Non-pigmented ciliary epithelial cell (primary cell): Measurements from ENCODE around the gene WBP2.

Experiments used
- DNase-seq: peaks from one replicate; pipeline ENCODE4 v3.0.0-alpha.2; 2010; ENCODE audit warnings: low read depth

The WBP2 gene

DNA sequence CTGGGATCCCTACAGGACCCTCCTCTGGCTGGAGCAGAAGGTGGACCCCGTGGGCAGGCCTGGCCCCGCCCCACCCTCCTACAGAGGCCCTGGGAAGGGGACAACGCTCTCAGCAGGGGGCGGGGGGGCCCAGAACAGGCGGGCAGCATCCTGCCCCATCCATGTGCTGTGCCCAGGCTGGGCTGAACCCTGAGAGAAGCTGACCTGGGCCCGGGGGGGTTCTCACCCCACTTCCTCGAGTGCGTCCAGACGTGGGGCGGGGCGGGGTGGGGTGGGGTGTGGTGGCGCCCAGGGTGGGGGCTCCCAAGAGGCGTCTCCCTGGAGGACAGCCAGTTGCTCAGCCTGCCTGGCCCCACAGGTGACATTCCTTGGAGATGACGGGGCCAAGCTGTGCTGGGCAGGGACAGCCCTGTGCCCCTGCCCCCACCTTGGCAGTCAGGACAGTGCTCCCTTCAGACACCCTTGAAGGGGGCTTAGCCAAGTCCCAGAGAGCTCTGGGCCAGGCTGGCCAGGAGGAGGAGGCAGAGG is 10.5 kb downstream of the WBP2 start:
- DNase-seq: no peak

DNA sequence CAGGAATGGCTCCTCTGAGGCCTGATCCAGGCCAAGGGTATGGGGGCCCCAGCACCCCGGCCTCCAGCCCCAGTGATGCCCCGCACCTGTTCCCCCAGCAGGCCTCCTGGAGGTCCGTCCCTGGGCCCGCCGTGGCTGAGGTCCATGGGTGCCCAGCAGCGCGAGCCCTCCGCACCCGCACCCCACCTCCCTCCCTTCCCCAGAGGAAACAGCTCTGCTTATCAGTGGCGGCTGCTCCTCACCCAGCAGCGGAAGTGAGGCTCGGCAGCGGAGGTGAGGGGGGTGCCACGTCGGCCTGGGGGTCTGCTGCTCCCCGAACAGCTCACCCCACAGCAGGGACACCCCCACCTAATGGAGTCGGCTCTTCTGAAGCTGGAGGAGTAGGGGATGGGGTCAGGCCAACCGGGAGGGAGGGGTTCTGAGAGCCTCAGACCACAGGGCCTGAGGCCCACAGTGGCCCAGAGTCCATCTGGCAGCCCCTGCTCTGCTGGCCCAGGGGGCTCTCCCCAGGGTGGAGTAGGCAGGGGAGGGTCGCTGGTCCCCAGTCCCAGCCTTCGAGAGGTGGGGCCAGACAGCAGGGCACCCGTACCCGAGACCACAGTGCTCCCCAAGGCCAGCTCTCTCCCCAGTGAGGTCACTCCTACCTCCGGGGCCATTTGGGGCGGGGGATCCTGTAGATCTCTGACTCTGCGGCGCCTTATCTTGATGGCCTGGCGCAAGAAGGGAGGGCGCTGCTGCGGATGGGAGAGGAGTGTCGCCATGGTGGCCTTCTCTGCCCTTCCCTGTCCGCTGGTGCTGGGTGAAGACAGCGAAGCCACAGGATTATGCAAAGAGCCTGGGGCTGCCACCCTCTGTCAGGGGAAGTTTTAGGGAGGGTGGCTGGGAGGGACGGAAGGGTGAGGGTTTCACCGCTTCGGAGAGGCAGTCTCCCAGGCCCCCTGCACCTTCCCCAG is 11.3 kb downstream of the WBP2 start, which contains the start of gene UNC13D:
TSS of gene UNC13D (minus strand) at position 828 of the 953 bp plus-strand sequence. CDS start at position 761, 67 bp downstream.
- DNase-seq: no peak

DNA sequence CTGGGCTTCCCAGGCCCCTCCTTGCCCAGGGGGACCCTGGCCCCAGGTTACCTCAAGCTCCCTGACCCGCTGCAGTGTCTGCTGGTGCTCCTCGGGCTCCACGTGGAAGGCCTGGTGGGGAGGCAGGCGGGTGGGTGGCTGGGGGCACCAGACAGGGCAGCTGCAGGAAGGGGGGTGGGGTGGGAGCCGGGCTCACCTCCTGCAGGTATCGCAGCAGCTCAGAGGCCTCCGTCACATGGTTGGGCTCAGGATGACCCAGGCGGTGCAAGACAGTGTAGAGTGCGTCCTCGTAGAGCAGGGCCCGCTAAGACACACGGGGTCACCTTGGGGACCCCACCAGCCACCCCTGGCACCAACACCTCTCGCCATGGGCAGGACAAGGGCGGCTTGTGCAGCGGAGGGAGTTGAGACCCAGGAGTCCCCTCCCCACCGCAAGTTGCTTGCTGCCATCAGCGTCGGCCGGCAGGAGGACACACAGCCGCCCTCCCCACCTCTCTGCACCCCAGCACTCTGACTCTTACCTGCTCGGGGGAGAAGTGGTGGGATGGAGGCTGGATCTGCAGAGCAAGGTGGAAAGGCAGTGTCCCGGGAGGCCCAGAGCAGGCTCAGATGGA is 12.1 kb downstream of the WBP2 start:
- DNase-seq: no peak

DNA sequence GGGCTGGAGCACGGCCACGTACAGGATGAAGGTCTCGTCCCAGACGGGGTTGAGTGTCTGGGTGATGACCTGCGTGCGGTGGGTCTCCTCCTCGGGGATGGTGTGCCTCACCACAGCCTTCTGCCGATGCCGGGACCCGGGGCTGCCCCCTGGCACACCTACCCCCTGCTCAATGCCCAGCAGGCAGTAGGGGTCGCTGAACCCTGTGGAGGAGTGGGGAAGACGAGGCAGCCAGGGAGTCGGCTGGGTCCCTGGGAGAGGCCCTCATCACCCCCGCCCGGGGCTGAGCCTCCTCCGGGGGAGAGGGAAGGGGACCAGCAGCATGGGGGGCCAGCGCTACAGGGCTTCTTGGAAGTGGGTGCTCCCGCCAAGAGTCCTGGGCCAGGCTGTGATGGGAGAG is 12.7 kb downstream of the WBP2 start:
- no peak for DNase-seq

DNA sequence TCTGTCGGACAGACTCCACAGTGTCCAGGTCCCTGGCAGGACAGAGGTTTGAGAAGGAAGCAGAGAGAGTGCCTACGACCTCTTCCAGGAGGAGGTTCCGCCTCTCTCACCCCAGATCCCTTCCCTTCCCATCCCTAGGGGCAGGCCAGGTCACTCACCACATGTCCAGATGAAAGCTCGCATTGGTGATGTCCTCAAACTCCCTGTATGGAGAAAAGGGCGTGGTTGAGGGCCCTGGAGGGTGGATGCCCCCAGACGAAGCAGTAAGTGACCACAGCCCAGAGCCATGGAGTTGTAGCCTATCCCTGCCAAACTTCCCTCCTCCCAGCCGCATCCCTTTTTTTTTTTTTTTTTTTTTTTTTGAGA is 14.4 kb downstream of the WBP2 start:
- DNase-seq: no peak

DNA sequence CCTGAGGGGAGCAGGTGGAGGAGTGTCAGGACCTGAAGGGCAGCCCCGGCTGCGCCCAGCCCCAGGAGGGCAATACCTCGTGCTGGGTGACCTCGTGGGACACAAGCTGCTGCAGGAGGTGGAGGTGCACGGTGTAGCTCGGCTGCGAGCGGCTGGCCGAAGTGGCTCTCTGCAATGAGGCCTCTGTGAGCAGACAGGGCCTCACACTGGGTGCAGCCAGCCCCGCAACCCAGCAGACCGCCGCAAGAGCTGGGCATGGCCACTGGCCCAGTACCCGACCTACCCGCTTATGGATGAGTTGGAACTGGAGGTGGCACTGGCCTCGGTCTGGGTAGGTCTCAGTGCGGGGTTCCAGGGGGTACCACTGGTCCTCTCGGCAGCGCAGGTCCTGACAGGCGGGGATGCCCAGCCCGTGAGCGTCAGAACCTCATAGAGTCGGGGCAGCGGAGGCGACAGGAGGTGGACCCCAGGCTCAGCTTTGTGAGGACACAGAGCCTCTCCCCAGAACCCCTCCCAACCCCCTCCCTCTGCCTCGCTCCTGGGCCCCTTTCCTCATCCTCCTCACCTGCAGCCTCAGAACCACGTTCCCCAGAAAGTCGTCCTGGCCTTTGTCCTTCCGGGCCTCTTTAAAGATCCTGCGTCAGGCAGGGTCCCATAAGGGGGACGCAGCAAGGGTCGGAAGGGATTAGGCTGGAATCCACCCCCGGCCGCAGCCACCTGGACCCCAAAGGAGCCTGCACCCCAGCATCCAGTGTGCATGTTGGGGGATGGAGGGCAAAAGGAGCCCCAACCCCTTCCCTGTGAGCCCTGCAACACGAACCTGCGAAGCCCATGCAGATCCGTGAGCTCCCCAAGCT is 15.0 kb downstream of the WBP2 start:
- no peak for DNase-seq

DNA sequence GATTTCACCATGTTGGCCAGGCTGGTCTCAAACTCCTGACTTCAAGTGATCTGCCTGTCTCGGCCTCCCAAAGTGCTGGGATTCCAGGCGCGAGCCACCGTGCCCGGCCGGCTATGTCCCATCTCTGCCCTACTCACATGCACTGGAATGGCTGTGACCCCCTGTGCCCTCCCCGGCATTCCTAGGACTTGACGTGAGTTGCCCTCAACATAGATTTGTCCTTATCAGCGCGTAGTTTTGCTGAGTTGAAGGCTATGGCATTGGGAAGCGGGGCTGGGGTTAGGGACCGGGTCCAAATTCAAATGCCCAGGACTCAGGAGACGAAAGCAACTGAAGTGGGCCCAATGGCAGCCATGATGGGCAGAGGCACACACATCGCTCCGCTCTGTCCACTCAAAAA is 16.7 kb downstream of the WBP2 start:
- no peak for DNase-seq

DNA sequence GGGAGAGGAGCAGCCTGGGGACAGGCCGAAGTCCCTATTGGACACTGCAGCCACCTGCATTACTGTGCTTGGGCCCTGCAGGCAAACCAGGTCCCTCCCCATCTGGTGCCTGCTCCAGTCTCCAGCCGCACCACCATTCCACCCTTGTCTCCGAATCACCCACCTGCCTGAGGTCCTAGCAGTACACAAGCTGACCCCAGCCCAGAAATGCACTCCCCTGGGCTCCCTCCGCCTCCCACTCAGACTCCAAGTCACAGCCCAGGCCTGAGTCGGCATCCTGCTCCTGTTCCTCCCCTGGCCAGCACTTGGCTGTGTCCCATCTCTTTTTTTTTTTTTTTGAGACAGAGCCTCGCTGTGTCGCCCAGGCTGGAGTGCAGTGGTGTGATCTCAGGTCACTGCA is 17.2 kb downstream of the WBP2 start:
- DNase-seq: no peak

DNA sequence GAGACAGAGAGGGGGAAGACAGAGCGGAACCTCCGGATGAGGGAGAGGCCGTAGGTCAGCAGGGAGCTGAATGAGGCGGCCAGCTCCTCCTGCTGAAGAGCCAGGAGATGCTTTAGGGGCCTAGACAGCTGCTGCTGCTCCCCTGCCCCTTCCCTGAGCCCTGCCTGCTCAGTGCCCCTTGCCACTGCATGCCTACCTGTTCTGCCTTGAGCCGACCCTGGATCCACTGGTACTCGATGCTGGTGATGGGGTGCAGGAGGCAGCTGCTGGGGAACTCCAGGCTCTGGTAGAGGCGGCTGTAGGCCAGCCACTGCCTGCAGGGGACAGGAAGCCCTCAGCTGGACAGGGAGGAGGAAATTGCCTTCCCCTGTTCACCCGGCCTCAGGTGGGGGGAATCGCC is 18.5 kb downstream of the WBP2 start:
- DNase-seq: no peak

DNA sequence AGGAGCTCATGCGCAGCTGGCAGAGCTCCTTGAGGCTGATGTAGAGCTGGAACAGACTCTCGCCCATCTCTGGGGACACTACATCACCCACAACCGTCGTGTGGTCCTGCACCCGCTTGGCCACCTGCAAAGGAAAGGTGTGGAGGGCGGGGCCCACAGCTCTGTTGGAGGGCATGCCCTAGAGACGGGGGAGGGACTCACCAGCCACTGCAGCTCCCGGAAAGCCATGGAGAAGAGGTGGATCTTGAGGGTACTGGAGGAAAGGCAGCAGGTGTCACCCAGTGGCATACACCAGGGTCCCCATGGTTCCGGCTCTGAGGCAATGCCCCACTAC is 19.5 kb downstream of the WBP2 start:
- DNase-seq: no peak

DNA sequence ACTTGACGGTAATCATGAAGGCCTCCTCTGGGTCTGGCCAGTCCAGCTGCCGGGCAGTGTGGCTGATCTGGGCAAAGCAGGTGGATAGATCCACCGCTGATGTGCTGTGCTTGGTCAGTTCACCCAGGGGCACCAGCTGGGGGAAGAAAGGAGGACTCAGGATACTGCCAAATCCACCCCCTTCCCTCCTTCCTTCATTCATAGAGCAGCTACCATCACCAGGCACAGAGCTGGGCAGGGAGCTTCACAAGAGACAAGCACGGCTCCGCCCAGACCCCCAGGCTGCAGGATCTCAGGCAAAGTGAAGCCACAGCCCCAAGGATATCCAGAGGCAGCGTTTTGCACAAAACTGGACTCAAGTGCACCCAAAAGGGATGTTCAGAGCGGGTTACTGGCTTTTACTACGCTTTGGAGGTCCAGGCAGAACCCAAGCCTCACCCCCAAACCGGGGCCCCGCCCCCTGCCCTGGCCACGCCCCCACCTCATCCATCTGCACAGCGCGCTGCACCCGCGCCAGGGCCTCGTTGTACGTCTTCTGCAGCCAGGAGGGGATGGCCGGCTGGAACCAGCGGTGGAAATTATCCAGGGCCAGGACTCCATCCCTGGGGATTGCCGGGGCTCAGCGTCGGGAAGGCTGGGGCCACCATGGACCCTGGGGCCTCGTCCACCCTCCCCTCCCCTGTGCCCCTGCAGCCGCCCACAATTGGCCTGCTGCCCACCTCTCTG is 20.0 kb downstream of the WBP2 start:
- no peak for DNase-seq

DNA sequence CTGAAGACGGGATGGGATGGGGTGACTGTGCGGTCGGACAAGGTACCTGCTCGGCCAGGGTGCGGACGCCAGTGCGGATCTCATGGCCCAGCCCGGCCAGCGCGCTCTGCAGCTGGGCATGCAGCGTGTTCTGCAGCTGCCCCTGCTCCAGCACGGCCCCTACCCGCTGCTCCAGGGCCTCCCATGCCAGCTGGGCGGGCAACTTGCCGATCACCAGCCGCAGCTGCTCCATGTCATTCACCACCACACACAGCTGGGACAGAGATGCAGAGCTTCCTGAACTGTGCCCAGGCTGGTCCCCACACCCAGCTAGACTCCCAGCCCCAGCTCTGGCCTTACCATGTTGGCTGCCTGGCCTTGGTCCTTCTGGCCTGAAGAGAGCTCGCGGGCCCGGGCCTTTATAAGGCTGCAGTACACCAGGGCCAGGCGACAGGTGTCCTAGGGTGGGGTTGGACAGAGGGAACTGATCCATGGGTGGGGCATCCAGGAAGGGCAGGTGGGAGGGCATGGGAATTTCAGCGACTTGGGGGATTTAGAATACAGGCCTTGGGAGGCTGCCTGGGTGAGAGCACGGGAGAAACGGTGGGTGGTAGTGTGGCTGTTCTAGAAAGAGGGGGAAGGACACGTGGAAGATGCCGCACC is 20.7 kb downstream of the WBP2 start:
- no peak for DNase-seq

DNA sequence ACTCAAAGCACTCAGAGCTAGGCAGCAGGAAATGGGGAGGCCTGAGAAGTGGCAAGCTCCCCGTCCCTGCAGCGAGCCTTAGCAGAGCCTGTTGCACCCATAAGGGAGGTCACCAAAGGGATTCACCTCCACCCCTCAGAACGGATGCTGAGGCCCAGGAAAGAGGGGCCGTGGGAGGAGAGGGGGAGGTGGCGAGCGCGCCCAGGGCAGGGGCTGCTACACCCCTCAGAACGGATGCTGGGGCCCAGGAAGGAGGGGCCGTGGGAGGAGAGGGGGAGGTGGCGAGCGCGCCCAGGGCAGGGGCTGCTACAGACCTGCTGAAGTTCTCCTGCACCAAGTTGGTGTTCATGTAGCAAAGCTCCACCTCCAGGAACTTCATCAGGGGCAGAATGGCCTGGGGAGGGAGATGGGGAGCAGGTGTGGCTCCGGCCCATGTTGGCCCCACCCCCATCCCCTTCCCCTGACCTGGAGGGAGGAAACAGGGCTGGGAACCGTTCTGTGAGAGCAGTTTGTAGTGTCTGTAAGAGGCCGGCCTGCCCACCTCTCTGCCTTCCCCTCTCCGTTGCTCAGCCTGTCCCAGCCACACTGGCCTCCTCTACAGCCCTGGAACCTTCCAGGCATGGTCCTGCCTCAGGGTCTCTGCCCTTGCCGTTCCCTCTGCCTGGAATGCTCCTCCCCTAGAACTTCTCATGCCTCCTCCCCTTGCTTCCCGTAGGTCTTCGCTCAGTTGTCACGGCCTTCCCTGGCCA is 22.3 kb downstream of the WBP2 start:
- no peak for DNase-seq

DNA sequence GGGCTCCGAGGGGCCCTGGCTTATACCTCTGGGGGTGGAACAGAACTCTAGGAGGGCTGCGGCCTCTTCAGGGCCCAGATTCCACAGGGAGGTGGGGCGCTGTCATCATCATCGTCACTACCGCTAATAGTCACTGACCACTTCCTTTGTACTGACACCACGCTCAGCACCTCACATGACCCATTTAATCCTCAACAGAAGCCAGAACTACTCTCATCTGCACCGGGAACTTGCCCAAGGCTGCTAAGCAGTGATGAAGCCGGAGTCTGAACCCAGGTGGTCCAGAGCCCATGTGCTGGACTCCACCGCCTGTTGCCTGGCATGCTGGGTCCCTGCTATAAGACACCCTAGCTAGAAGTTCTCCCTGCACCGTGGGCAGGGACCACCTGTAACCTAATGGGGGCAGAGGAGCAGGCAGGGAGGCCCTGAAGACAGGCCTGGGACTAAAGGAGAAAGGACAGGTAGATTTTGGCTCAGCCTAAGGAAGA is 22.9 kb downstream of the WBP2 start:
- DNase-seq: peak; percentile 79

DNA sequence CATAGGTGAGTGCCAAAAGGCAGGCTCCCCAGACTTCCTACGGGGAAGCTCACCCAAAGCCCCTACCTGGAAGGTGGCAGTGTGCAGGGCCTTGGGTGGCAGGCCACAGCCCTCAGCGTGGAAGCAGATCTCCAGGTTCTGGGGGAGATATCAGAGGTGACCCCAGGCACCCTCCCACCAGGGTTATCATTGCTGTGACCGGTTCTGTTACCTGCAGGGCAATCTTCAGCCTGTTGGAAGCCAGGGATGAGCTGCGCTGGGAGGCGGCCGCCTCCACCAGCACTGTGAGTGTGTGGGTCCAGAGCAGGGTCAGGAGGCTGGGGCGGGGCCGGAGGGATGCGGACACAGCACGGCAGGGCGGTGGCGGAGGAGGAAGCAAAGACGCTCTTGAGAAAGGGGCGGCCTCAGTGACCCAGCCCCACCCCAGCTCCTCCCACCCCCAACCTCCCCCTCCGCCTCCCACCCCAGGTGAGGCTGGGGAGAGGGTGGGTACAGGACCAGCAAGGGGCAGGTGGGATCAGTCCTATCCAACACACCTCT is 24.0 kb downstream of the WBP2 start:
- no peak for DNase-seq

DNA sequence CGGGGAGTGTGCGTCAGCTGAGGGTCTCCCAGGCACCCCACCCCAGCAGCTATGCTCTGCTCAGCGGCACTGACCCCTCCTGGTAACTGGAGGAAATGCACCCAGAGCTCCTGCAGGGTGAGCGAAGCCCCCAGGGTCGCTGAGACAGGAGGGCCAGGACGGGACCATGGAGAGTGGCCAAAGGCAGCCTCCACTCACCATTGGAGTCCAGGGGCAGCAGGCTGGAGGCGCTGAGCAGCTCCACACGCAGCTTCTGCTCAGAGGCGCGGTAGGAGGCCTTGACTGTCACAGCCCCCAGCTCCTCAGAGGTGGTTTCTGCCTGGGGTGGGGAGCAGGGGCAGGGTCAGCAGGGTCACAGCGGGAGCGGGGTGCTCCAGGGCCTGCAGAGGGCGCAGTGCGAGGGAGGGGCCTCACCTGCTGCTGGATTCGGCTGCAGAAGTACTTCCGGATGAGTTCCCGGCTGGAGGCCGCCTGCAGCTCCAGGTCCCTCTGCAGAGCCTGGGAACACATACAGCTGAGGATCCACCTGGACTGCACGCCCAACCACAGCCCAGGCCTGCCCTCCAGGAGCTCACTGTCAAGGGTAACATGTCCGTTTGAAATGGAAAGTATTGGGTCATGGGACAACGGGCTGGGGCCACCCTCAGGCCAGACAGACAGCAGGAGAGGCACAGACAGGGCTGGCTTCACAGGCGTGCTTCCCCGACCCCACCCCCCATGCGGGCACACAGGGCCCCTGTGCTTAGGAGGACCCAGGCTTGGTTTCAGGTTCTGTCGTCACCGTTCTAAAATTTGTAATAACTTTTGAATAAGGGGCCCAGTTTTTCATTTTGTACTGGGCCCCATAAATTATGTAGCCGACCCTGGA is 24.7 kb downstream of the WBP2 start:
- DNase-seq: no peak

DNA sequence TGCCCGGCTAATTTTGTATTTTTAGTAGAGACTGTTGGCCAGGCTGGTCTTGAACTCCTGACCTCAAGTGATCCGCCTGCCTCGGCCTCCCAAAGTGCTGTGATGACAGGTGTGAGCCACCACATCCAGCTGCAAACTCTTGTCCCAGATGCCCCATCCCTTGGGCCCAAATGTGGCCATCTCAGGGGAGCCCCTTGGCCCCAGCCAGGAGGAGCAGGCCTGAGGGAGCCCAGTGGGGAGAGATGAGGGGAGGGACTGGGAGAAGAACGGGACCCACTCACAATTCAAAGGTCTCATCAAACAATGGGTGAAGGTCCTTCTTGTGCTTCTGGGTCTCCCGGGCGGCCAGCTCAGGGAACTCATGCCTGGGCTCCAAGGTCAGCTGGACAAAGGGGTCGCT is 25.4 kb downstream of the WBP2 start:
- no peak for DNase-seq

DNA sequence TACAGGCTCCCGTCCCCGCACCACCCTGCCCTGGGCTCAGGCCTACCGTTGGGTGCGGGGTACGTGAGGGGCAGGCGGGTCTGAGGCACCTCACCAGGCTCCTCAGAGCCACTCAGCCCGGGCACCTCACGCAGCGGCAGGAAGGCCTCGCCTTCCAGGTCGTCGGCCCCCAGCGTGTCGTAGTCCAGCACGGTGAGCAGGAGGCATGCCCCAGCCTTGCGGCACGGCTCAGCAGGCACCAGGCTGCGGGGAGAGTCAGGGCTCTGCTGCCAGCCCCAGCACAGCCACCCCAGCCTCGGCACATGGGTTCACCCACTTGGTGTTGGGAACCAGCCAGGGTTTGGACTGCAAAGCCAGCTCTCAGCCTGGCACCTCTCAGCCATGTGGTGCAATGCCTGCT is 26.4 kb downstream of the WBP2 start:
- DNase-seq: no peak

DNA sequence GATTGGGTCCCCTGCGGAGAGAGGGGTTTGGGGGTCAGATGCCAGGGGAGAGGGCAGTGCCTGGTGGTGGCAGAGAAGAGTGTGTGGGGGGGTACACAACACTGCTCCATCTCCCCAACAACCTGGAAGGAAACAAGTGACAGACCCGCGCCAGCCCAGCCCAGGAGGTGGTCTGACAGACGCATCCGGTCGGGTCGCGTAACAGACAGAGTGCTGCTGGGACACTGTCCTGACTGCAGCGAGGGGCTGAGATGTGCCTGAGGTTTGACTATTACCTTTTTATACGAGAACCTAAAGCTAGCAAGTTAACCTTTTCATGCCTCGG is 27.1 kb downstream of the WBP2 start:
- DNase-seq: no peak
